GM10266 (cell line): Measurements from ENCODE around the gene C10orf67.
"Not testable (repeated sequence)": the region's sequence is repeated elsewhere in the genome, so short reads cannot be mapped to it uniquely, and the experiment has no call there.

Experiments used
- DNase-seq: peaks from one replicate; pipeline ENCODE4 v3.0.0; 2012; ENCODE audit errors: extremely low spot score
- CTCF ChIP-seq: IDR thresholded peaks from 2 replicates; pipeline ENCODE4 v1.5.1; 2012; ENCODE audit warnings: mild to moderate bottlenecking, low read depth; ENCODE audit not compliant: control insufficient read depth, insufficient read depth; ENCODE audit errors: missing control alignments

C10orf67 gene

GRCh38 chr10:23361665-23362064 is 17.1 kb upstream of the C10orf67 start:
- no peak for TF ChIP-seq CTCF
- no peak for DNase-seq

- TF ChIP-seq CTCF: no peak
- DNase-seq: no peak
Observed at GRCh38 chr10:23359692-23360380, 15.2 kb upstream of the C10orf67 start.

- no peak for DNase-seq
- peak; percentile 2 for TF ChIP-seq CTCF
Observed at GRCh38 chr10:23358357-23358756, 13.8 kb upstream of the C10orf67 start.

- DNase-seq: no peak
- TF ChIP-seq CTCF: no peak
Observed at GRCh38 chr10:23354630-23355279, 10.2 kb upstream of the C10orf67 start.

GRCh38 chr10:23351926-23352519 is 7.4 kb upstream of the C10orf67 start:
- DNase-seq: no peak
- TF ChIP-seq CTCF: no peak

GRCh38 chr10:23350706-23351105 is 6.1 kb upstream of the C10orf67 start:
- DNase-seq: not testable (repeated sequence)

- TF ChIP-seq CTCF: no peak
- no peak for DNase-seq
Observed at GRCh38 chr10:23345861-23346260, 1.3 kb upstream of the C10orf67 start.
